Hypothalamus (tissue), 51 donors: ENCODE results near the gene NIT1.

Experiments used
- DNase-seq, 51 donors: peaks; one replicate each; lab custom pipeline; 2025; lab: John Stamatoyannopoulos, UW

The NIT1 gene, protein sequence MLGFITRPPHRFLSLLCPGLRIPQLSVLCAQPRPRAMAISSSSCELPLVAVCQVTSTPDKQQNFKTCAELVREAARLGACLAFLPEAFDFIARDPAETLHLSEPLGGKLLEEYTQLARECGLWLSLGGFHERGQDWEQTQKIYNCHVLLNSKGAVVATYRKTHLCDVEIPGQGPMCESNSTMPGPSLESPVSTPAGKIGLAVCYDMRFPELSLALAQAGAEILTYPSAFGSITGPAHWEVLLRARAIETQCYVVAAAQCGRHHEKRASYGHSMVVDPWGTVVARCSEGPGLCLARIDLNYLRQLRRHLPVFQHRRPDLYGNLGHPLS

DNA sequence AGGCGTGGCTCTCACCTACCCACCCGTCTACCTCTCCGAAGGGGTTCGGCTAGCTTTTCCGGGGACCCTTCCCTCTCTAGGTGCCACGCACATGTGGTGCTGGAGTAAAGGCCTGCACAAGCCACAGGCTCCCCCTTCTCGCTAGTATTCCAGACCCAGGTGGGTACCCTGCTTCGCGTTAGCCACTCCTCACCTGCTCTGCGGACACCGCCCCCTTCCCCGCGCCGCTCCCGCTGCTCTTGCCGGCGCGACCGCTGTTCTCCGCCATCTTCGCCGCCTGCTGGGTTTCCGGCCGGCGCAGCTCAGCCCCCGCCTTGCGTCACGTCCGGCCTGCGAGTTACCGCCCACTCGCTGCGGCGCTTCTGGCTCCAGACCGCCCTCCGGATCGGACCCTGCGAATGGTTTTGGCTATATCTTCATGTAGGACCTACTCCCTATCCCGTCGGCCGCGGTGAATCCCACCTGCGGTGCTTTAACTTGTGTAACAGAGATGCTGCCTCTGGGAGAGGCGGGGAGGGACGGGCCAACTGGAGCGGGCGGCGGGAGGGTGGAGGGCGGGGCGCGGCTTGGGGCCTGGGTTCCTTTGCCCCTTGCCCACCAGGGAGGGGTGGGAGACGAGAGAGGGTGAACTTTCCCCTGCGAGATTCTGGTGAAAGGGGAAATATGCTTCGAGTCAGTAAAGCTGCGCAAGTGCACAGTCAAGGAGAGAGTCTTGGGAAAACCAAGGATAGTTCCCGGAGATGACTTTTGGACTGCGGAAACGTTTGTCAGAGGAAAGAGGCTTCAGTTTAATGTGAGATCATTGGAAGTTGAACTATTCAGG lies at the start of gene NIT1, which contains the start of gene PFDN2:
NIT1 (plus strand) TSS at position 347 of the 823 bp plus-strand sequence; CDS start at position 419, 72 bp downstream.
PFDN2 (minus strand) TSS at position 279 of the 823 bp plus-strand sequence; CDS start at position 268, 11 bp downstream.
- peak; percentile 12 to 89 (median 77) for DNase-seq

DNA sequence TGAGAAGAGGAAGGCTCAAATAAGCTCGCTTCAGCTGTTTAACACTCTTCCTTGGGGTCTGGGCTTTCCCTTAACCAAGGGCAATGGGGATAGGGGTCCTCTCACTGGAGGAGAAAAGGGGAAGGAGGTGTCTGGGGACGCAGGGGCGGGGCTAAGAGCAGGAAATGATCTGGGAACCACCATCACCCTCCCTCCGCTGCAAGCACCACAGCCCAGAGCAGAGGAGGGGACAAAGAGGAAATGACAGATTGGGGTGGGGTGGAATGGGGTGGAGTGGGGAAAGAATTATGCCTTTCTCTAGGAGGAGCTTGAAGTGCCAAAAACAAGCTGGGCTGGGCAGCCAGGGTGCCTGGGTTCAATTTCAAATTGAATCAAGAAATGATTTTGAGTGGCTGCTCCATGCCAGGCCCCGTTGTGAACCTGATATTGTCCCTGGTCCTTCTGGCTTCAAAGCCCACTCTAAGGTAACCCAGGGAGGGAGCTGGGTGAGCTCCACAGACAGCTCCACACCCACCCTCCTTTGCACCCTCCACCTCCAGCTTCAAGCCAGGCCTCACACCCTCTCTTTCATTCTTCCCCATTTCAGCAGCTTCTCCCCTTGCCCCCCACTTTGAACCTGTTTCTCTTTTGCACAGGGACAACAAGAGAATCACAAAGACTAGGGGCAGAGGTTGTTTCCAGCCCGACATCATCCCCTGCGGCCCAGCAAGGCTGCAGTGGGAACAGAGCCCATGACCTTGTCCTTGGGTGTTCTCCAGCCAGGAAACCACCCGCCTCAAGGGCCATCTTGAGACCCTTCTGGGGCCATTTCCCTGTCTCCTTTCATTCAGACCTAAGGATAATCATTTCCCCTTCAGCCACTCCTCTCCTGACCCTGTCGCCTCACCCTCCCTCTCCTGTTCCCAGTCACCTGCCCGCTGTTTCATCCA lies 49.3 kb upstream of the NIT1 start:
- DNase-seq: peak in 27 of 51 donors; percentile 1 to 41 (median 19)

DNA sequence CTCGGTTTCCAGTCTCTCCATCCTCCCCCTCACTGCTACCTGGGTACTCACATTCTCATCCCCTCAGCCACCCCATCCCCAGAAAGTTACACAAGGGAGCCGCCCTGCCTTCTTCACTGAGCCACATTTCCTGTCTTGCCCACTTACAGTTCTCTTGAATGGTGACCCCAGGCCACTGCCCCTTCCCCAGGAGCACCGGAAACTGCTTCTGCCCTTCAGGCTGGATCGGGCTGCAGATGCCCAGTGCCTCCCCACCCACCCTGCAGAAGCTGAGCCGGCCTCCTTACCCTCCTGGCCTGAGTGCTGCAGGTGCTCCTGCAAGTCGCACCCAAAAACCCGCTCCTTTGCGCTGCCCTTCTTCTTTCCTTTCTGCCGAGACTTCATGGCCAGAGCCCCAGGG lies 48.7 kb upstream of the NIT1 start:
- no peak for DNase-seq

DNA sequence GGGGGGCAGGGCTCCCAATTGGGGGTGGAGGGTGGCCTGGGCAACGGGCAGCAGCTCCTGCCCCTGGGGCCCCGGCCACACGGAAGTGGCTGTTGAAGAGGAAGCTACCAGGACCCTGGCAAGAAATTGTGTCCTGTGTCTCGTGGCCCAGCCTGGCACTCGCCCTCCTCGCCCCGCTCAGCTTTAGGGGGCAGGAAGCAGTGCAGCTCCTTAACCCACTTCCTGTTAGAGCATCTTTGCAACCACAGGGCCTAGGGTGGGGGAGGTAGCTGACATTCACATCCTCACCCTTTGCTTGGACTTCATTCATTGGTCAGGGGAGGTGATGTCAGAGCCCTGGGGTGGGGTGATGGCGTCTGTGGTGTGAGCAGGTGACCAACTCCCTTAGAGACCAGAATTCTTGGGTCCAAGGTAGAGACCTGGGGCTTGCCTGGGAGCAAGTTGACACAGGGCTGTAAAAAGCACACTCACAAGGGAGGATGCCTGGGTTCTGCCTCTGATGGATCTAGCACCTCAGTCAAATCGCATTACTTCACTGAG lies 48.1 kb upstream of the NIT1 start, which contains the start of gene ARHGAP30:
ARHGAP30 (minus strand) TSS at position 161 of the 540 bp plus-strand sequence. CDS start 267 bp downstream, outside the sequence.
- peak in 37 of 51 donors; percentile 0 to 65 (median 23) for DNase-seq

DNA sequence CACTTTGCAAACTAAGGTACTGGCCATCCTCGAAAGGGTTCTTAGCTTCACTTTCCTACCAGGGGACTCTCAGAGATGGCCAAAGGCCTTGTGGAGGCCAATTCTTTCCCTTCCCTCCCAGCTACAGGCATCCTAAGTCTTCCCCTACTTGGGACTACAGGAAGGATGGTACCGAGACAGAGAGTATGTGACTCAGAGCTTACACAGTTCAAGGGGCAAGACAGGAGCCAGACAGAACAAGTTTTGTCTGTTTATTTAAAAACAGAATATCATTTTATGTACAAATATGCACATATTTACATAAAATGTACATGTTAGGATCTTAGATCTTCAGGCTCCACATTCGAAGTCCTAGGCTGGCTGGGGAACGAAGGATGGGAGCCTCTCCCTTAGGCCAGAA lies 47.1 kb upstream of the NIT1 start:
- no peak for DNase-seq

DNA sequence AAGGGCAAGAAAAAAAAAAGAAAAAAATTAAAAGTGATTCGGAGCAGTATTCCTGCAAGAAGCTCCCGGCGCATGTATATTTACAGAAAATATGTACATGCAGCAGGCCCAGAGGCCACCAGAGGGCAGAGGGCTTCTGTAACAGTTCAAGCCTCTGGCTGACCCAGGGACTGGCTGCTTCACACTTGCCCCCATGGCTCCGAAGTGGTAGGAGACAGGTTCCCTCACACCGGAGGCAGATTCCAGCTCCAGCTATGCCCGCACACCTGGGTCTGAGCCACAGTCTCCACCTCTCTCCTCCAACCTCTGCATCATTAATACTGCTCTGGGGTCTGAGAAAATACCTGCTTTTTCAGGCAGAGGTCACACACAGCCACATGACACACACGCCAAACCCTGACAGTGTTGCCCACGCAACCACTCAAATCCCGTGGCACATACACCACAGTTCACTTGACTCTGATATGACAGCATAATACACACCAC lies 46.0 kb upstream of the NIT1 start:
- DNase-seq: peak in 12 of 51 donors; percentile 2 to 38 (median 10)

DNA sequence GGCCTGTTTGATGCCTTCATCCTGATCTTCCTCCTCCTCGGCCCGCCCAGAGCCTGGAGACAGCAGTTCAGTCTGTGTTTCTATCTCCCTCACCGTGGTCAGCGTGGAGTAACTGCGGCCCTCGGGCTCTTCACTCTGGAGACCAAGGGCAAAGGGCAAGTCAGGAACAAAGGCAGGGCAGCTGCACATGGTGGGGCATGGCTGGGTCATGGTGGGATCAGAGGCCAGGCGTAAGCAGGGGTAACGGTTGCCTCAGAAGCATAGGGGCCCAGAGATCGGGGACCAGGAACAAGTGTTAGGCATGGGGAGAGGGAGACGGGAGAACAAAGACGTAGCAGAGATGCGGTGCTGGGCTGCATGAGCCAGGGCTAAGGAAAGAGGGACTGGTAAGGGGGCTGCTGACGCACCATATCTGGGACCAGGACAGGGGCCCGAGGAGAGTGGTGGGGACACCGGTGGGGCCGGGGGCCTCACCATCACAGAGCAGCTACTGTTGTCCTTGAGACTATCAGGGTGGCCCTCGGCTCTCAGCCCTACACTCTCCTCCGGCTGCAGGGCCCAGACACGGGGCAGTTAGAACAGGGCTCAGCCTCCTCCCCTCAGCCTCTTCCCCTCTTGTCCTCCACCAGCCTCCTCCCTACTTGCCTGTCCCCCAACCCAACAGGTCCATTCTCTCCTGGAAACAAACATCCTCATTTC lies 45.0 kb upstream of the NIT1 start:
- no peak for DNase-seq

DNA sequence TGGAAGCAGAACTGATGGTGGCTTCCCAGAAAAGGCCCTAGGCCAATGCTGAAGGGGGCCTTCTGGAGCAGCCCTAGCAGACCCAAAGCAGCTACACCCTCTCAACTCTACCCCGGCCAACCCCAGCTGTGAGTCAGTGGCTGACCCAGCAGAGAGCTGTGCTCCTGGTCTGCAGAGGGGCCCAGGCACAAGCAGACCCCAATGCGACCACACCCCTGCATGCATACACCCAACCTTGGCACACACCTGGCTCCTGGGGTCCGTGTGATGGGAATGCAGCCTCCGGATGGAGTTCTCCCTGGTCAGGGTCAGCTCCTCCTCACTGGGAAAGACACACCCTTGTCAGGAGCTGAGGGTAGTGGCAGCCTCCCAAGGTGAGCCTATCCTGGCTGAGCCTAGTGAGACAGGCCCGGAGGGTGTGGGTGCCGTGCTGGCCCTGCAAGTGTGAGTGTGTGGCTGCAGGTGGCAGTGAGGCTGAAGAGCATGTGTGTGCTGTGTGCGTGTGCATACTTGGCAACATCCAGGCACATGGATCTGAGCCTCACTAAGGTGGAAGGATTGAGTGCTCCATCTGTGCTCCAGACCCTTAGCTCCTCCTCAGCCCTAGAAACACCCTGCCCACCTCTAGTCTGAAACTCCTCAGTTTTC lies 44.3 kb upstream of the NIT1 start:
- no peak for DNase-seq

DNA sequence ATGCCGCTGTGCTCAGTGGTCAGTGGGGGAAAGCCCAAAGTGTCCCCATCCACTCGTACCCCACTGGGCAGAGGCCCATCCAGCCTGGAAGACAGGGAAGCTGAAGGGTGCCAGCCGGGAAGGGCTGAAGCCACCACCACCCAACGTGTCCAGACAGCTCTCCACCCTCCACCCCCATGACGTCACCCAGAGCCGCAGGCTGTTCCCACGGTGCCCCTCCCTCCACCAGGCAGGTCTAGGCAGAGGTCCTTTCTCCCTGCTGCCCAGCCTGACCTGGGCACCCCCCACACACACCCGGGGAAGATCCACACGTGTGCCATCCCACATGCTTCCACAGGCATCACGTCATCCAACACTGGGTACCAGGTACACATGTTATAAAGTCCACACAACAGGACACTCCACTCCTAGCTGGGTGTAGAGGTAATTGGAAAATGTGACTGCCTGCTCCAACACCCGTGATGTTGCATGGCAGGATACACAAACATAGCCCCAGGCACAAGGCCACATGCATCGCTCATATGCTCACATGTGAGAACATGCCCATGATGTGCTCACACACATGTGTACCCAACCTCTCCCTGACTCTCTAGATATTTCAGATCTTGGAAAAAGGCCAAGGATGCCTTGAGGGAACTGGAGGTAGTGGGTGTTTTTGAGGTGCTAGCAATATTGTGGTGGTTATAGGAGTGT lies 43.1 kb upstream of the NIT1 start:
- no peak for DNase-seq

DNA sequence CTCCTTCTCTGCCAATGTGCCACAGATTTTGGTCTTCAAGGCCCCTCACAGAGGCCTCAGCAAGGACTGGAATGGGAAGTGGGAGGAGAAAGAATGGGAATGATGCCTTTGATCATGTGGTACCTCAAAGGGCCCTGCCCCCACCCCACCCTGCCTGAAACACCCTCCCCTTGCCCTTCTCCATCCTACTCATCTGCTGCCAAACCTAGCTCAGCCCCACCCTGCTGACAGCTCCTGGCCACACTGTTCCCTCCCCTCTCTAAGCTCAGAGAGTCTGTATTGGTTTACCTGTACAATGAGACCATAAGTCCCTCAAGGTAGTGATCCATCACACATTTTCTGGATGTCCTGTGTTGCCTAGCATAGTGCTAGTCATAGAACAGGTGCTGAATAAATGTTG lies 41.5 kb upstream of the NIT1 start:
- no peak for DNase-seq

DNA sequence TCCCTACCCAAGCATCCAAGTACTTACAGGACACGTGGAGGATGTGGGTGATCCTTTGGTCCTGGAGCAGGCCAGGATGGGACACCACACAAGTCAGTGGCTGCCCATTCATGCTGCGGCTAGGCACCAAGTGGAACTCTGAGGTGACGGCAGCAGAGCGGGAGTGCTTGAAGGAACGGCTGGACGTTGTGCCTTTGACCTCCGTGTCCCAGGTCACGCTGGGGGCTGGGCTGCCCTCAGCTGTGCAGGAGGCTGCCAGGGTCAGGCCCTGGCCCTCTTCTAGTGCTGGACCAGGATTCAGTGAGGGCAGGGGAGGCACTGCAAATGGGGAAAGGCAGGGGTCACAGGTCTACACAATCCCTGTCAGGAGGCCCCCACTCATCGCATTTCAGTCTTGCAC lies 40.5 kb upstream of the NIT1 start:
- no peak for DNase-seq

DNA sequence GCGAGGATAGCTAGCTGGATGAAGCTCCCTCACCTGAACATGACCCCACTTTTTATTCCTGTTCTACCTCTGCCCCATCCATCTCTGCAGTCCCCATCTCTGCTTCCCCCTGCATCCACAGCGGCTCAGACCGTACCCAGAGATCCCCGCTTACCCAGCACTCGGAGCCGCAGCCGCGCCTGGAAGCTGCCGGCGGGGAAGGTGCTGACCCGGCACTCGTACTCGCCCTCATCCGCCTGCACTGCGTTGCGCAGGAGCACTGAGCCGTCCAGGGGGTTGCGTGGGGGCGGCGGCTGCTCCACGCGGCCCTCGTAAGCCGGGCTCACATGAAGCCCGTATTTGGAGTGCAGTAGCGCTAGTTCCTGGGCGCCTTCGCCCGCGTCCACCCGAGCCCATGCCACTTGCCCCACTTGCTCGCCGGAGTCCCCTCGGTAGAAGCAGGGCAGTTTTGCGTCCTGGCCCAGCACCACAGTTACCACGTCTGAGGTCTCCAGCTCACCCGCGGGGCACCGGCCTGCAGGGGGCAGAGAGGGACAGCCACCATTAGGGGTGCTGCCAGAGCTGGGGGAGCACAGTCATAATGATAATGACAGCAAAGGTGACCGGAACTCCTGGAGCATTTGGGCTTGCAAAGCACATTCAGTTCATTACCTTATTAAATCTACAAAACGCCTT lies 38.3 kb upstream of the NIT1 start:
- DNase-seq: no peak

DNA sequence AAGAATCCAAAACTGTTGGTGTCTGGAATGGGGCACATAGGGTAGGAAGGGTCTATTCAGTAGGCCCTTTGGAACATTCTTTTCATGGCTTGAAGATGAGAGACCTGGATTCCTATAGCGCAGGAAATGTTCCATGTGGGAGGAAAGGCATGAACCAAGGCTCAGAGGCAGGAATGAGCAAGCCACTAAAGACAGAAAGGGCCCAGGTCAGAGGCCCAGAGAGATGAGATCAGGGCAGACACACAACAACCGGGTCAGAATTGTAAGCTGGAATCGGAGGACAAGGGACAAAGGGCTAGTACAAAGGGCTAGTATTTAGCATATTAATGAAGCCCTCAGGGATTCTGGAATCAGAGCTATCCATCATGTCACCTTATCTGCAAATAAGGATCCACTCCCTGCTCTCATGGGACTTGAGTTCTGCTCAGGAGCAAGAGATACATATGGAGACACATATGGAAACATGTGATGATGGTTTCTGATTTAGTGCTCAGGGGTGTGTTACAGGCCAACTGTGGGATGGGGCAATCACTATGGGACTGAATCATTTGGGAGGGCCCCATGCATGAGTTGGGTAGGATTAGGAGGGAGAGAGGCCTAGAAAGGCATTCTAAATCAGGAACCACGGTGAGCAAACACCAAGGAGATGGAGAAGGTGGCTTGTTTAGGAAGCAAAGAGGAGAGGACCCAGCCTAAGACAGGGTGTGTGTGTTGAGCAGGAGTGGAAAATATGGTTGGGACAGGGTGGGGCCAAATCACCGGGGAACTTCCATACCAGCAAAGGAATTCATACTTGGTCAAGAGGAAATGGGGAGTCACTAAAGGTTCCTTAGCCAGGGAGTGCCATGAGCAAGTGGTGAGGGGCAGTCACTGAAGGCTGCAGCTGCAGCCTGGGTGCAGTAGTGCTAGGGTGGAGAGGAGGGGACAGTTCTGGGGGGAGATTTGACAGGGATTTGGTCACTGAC lies 37.2 kb upstream of the NIT1 start:
- no peak for DNase-seq

DNA sequence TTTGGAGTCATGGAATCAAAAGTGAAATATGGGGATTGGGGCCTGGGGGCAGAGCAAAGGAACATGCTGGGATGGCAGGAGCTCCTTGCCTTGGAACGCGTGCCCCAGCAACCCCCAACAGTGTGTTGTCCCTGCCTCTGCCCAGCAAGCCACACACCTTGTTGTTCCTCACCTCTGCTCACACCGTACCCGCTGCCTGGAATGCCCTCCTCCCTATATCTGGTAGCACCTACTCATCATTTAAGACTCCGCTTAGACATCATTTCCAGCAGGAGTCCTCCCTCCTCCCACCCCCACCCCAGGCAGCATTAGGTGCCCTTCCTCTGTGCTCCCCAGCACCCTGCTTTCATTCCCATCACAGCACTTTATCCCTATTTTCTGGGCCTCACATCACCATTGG lies 36.4 kb upstream of the NIT1 start:
- no peak for DNase-seq

DNA sequence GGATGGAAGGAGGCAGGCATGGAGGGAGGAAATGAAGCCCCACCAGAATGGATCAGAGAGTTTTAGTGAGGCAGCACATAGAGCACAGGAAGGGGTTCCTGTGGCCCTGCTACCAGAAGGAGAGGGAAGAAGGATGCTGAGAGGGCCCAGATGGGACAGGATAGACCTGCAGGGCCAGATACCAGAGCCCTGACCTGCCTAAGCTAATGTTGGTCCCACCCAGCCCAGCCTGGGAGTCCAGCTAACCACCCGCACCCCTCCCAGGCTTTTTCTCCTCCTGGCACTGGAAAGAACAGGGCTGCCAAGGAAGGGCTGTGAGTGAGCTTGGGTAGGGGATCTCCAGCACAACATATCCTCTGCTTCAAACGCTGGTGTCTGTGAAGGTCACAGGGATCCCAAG lies 35.4 kb upstream of the NIT1 start:
- no peak for DNase-seq

DNA sequence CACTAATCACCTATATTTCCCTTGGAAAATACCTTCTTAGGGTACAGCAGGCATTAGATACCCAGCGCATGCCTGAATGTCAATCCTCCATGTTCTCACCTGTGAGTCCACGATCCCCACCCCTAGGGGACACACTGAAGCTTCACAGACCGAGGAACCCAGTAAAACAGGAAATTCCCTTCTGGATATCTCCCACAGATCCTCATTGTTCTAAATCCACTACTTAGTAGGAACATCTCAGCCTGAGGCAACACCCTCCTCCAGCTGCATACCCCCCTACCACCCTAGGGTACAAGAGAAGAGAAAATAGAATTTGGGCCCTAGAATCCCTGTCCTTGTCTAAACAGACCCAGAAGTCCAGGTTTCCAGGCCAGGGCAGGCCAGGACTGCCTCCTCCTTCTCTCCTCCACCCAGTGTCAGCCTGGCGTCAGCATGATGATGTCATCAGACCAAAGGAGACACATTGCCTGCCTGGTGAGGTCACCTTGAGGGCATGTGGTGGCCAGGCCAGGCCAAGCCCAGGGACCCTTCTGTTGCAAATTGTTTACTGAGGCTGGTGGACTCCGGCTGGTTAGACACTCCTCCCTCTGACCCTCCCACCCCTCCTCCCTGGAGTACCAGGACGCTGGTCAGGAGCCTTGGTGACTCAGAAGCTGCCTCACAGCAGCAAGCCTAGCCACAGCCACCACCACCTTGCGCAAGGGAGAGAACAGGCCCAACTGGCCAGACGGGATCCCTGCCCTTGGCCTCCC lies 34.7 kb upstream of the NIT1 start:
- no peak for DNase-seq
